HG02798 (cell line): ENCODE results near the gene GSTA4.

Experiments
- ATAC-seq: cut with Tn5 transposase; IDR thresholded peaks from one replicate; pipeline ENCODE4 v1.9.1; 2021; ENCODE audit warnings: mild to moderate bottlenecking; ENCODE audit not compliant: unreplicated experiment, poor library complexity

Gene GSTA4

GRCh38 chr6:52929321-52930164 lies 65.5 kb downstream of the GSTA4 start:
- ATAC-seq: no peak
